ENCODE data around the gene C7. TPM values are rescaled to one million over a fixed set of nuclear protein-coding genes. Genes with fewer than 3 reads are reported as not detected.

Gene C7
- total RNA-seq = 0.15 and 0.83 TPM in 2 replicates

GRCh38 chr5:40909264-40909663 lies at the start of gene C7:
TSS of gene C7 (plus strand) at chr5:40909497. CDS start at chr5:40909611, 114 bp downstream.

Other genes with a start within 250 kb of the C7 start
- 10.3 and 23.3 TPM in 2 replicates for gene PTGER4, start 229.6 kb upstream of the C7 start, total RNA-seq
- 13.9 and 18.5 TPM in 2 replicates for gene TTC33, start 153.5 kb upstream of the C7 start, total RNA-seq
- 111 and 163 TPM in 2 replicates for gene PRKAA1, start 111.1 kb upstream of the C7 start, total RNA-seq
- 393 and 958 TPM in 2 replicates for gene RPL37, start 74.3 kb upstream of the C7 start, total RNA-seq
- 18.7 and 24.0 TPM in 2 replicates for gene CARD6, start 68.1 kb upstream of the C7 start, total RNA-seq
- not detected in 2 replicates for gene MROH2B, start 161.8 kb downstream of the C7 start, total RNA-seq

All from smooth muscle cell of trachea (primary cell).